Measurements from ENCODE around the gene SYNE2.
"Not testable (repeated sequence)": the region's sequence is repeated elsewhere in the genome, so short reads cannot be mapped to it uniquely, and the experiment has no call there.

Gene SYNE2

DNA sequence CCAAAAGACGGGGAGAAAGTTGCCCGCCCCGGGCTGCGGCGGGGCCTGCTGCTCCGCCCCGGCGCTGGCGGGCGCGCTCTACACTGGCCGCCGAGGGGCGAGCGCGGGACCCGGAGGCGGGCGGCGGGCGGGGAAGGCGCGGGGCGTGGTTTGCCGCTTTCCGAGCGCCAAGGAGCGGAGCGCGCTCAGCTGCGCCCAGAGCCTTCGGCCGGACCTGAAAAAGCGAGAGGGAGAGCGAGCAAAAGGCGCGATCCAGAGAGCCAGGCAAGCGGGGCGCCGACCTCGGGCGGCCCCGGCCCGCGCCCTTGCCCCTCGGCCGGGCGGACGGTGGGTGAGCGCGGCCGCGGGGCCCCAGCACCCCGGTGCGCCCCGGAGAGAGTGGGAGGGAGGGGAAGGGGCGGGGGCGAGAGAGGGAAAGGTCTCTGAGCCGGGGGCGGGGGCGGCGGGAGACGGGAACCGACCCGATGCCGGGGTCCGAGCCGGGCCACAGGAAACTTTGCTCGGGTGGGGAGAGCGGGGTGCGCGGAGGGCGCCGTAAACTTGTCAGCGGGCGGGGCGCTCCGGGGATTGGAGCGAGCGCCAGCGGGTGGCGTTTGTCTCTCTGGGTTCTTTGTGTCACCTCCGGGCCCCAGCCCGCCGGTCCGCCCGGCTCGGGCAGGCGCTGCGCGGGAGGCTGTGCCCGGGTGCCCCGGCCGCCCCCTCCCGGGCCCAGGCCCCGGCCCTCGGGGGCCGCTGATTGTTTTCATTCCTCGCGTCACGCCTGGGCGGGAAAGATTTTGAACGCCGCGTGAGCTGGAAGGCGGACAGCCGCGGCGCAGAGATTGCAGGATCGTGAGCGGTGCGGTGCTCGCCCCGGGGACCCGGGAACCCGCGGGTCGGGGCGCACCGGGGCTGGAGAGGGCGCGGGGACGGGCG, at the start of gene SYNE2:
TSS of gene SYNE2 (plus strand) at position 188 of the 915 bp plus-strand sequence. CDS start 56,145 bp downstream, outside the sequence.
- no peak for DNase-seq

- not testable (repeated sequence) for DNase-seq
Observed at GRCh38 chr14:63803221-63803791, 49.5 kb upstream of the SYNE2 start.

DNA sequence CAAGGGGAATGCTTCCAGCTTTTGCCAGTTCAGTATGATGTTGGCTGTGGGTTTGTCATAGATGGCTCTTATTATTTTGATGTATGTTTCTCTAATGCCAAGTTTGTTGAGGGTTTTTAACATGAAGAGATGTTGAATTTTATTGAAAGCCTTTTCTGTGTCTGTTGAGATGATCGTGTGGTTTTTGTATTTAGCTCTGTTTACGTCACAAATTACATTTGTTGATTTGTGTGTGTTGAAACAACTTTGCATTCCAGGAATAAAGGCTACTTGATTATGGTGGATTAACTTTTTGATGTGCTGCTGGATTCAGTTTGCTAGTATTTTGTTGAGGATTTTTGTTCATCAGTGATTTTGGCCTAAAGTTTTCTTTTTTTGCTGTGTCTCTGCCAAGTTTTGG, 46.7 kb upstream of the SYNE2 start:
- DNase-seq = not testable (repeated sequence)

GRCh38 chr14:63811692-63812091, 41.1 kb upstream of the SYNE2 start:
- not testable (repeated sequence) for DNase-seq

DNA sequence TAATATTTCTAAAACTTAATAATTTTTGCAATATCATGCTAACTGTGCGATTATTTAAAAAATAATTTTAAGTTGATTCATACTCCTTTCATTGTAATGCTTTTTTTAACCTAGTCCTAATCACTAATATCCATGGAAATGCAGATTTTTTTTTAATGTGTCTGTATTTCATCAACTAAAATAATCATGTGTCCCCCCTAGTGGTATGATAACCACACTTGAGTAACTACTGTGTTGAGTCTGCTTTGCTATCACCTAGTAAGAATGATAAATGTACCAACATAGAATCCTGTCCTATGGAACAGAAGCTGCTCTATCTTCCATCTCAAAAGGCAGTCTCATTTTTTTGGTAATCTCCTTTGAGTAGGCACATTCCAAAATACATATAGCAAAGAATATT, 19.1 kb upstream of the SYNE2 start:
- no peak for DNase-seq

- no peak for DNase-seq
Observed at GRCh38 chr14:63840981-63841380, 11.8 kb upstream of the SYNE2 start.

GRCh38 chr14:63843796-63844195, 9.0 kb upstream of the SYNE2 start:
- DNase-seq = no peak

DNA sequence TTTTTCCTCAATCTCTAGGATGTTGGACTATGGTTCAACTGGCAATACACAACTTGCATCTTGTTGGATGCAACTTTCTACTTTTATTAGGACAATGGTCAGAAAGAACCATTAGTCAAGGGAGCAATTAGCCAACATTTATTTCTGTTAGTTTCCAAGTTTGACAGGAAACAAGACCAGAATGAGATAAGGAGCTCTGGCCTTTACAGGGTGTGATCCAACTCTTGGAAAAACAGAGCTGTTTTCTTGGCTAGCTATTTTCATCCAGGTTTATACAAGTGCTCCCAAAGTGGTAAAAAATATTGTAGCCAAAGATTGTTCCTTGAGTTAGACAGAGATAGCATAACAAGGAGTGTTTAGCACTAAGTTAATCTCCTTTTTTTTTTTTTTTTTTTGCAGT, 3.9 kb upstream of the SYNE2 start:
- no peak for DNase-seq

DNA sequence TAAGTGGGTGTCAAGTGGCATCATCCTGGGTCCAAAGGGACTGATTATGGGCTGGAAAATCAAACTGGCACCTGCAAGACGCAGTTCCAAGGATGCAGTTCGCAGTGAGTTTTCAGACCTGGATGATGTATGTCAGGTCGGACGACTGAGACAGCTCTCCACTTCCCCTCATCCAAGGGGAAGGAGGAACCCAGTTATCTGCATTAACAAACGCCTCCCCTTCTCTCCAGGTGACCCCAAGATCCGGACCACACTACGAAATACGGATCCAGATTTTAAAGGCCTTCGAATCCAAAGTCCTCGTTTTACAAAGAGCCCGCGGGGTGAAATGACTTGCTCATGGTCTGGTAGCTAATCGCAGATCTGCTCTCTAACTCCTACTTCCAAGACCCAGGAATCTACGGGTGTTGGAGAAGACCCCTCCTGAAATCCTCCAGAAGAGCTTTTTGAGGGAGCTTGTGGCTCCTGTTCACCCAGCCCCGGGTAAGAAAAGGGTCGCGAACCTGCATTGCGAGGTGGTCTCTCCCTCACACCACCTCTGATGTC, 460 bp upstream of the SYNE2 start:
- no peak for DNase-seq

DNA sequence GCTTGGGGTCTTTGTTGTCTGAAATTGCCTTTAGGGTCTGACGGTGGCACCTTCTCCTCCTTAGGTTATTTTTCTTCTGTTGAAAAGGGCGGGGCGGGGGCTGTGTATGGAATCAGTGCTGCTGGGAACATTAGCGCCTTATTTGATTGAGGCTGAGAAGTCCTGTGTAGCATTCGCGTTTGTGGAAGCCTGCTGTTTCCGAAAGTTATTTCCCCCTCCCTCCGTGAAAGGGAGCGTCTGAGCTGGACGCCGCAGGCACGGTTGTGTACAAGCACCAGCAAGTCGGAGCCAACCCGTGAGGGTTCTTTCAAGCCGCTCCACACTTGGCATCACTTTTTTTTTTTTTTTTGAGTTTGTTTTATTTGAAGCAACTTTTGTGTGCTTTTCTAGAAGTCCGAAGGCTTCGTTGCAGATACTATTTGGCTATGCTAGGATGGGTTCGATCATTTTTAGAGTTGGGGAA, 1.1 kb downstream of the SYNE2 start:
- DNase-seq = no peak

- DNase-seq = no peak
Observed at GRCh38 chr14:63854330-63854729, 1.5 kb downstream of the SYNE2 start.

DNA sequence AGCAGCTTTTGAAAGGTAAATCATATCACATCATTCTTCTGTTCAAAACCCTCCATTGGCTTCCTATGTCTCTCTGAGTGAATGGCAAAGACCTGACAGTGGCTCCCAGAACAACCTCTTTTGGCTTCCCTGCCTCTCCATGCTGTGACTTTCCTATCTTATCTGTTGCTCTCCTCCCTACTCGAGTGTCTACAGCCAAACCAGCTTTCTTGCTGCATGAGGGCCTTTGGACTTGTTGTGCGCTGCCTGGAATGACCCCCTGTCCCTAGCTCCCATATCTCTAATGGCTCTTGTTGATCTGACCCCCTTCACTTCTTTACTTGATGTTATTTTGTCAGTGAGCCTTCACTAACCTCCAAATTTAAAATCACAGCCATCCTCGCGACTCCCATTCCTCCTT, 2.5 kb downstream of the SYNE2 start:
- no peak for DNase-seq

GRCh38 chr14:63857466-63858030, 4.7 kb downstream of the SYNE2 start:
- DNase-seq = no peak

- DNase-seq = no peak
Observed at GRCh38 chr14:63860146-63860545, 7.3 kb downstream of the SYNE2 start.

DNA sequence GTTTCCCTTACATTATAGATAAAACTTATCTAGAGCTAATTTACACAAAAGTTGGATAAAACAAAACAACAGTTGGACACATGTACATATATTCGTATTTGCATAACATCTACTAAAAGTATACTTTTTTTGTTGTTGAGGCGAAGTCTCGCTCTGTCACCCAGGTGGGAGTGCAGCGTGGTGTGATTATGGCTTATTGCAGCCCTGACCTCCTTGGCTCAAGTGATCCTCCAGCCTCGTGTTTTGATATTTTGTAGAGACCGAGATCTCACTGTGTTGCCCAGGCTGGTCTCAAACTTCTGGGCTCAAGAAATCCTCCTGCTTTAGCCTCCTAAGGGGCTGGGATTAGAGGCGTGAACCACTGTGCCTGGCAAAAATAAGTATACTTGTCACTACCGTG, 9.4 kb downstream of the SYNE2 start:
- no peak for DNase-seq

DNA sequence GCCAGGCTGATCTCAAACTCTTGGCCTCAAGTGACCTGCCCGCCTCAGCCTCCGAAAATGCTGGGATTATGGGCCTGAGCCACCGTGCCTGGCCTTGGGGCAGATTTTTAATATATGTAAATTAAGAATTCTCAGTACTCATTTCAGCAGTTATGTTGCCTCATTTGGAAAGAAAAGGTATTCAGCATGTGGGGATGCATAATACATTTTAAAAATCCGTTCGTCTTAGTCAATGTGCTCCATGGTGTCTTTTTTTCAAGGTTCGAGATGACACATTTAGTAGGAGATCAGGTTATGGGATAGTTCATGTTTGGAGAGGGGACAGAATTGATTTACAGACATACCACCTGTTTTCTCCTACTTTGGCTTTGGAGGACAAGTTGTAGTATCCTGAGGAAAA, 10.2 kb downstream of the SYNE2 start:
- no peak for DNase-seq

DNA sequence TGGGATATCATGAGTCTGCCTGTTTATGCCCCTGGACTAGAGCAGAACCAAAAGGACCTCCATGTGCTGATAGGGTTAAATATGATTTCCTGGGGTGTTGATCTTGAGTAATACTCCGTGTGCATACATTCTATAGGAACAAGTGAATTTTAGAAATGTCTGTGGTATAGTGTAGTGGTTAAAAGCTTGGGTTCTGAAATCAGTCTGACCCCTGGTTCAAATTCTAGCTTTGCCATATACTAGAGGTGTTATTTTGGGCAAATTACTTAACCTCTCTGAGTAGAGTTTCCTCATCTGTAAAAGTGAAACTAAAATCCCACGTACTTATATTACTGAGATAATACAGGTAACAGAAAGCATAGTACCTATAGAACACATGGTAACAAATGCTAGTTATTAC, 12.0 kb downstream of the SYNE2 start:
- not testable (repeated sequence) for DNase-seq

GRCh38 chr14:63867933-63868921, 15.4 kb downstream of the SYNE2 start:
- DNase-seq = no peak

- DNase-seq = not testable (repeated sequence)
Observed at GRCh38 chr14:63869940-63870752, 17.3 kb downstream of the SYNE2 start.

DNA sequence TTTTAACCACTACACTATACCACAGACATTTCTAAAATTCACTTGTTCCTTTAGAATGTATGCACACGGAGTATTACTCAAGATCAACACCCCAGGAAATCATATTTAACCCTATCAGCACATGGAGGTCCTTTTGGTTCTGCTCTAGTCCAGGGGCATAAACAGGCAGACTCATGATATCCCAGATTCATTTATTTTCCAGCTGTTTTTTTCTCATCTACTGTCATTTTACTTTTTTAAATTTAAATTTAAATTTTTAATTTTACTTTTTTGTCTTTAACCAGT, 17.9 kb downstream of the SYNE2 start:
- not testable (repeated sequence) for DNase-seq

GRCh38 chr14:63874223-63874622, 21.4 kb downstream of the SYNE2 start:
- no peak for DNase-seq

- DNase-seq = no peak
Observed at GRCh38 chr14:63875311-63875710, 22.5 kb downstream of the SYNE2 start.

Data from KG1 (cell line).